GM20431 (cell line): ENCODE measurements around the gene DYNLRB2.

ENCODE experiments used
- in situ Hi-C: fragments of 300-500 bp; cut with MseI, MboI; formaldehyde crosslinking; loops from one replicate; pipeline ENCODE4 v1.15.0; 2020; ENCODE audit warnings: low sequenced_read_pairs; ENCODE audit not compliant: unreplicated experiment

DYNLRB2 gene

DNA sequence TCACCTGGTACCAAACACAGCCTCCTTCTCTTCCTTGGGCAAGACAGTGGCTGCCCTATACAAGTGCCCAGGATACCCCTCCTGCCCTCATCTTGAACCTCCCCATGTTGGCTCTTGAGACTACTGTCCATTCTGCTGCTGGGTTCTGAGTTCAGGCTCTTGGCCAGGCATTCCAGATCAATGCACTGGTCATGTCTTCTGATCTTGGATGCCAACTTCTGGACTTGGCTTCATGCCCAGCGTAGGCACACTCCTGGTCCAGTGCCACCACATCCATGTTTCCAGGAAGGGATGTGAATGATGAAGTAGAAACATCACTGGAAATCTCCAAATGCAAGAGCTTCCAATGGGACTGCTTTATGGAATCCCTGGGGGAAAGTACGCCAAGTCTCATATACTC lies 51.5 kb downstream of the DYNLRB2 start:
- in situ Hi-C loops: no loop called here

DNA sequence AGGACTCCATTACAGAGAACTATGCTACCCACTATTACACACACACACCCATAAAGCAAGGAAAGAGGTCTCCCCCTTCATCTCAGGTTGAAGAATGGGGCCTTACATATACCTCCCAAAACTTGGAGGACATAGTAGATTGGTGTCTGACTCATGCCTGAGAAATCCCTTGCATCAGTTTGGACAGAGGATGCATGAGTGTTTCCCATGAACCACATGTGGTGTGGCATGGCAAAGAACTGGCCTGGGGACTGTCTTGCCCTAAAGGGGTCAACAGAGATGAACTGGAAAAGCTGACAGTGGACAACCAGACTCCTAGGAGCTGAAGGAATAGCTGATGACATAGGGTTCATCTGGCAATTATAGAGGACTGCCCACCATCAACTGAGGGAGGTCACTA lies 54.0 kb downstream of the DYNLRB2 start:
- in situ Hi-C loops: no loop called here

DNA sequence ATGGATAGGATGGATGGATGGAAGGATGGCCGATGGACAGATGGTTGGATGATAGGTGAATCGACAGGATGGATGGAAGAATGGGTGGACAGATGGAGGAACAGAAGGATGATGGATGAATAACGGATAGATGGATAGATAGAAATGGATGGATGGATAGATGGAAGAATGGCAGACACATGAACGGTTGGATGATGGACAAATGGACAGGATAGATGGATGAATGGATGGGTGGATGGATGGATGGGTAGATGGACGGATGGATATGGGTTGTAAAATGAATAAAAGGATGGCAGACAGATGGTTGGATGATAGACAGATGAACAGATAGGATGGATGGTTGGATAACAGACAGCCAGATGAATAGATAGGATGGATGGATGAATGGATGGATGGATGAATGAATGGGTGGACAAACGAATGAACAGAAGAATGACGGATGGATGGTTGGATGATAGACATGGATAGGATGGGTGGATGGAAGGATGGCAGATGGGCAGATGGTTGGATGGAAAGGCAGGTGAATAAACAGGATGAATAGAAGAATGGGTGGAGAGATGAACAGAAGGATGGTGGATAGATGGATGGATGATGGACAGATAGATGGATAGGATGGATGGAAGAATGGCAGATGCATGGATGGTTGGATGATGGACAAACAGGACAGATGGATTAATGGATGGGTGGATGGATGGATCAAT lies 55.9 kb downstream of the DYNLRB2 start:
- in situ Hi-C loops: no loop called here

DNA sequence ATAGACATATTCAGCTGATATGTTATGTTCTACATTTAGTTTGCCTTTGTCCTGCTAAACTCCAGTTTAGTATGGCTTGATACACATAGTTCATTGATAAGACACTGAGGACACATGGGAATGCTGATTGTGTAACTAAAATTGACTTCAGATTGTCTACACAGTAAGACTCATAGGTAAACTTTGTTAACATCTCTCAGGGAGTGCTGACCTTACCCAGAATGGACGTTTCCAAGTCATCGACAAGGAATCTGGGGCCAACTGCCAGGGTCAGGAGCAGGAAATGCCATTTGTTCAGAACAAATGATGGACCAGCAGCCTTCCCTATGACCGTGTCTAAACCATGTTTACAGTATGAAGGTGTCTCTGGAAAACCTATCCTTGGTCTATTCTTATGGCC lies 58.7 kb downstream of the DYNLRB2 start:
- in situ Hi-C loops: no loop called here
